ENCODE results near the gene PIGZ. TPM values are rescaled to one million over a fixed set of nuclear protein-coding genes. Genes with fewer than 3 reads are reported as not detected.

Gene PIGZ
- total RNA-seq, 2 donors from 2014 or later, result 0.22 to 0.31 TPM

DNA sequence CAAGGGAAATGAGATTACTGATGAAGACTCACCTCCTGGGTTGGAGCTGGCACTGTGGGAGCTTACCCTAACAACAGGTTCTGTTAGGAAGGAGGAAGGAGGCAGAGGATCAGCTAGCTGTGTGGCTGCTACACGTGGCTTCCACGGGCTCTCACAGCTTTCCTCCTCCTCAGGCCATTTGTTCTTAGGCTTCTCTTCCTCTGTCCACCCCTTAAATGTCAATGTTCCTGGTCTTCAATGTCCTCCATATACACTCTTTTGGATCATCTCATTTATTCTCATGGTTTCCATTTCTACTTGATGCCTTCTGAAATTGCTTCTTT lies 5.0 kb downstream of the PIGZ start:
- Mint-ChIP-seq H3K36me3 (ENCODE audit: low read depth) (no peaks in the 10 kb centered on the region), H3K4me1 (peaks cover 3% of the 10 kb centered on the region), H3K27ac (no peak overlapping the region), H3K9me3 (no peaks in the 10 kb centered on the region), H3K4me3 (no peak overlapping the region), H3K27me3 (ENCODE audit: insufficient read depth) (peaks cover 83% of the 10 kb centered on the region)
- Histone ChIP-seq H3K9ac (ENCODE audit: extremely low read depth, low read length, poor library complexity, severe bottlenecking) (no peak overlapping the region), H3K4me3 (ENCODE audit: low read length) (no peak overlapping the region), H3K4me1 (ENCODE audit: control insufficient read depth, insufficient read depth, low read length) (no peaks in the 10 kb centered on the region), H3K36me3 (ENCODE audit: control insufficient read depth, insufficient read depth, low read length) (no peaks in the 10 kb centered on the region), H3K27ac (ENCODE audit: low read depth, low read length) (no peak overlapping the region), H3K9me3 (ENCODE audit: control insufficient read depth, low read length) (no peaks in the 10 kb centered on the region), H3K27me3 (ENCODE audit: control insufficient read depth, insufficient read depth, low read length, poor library complexity, severe bottlenecking) (peaks cover 93% of the 10 kb centered on the region)
- no peak for TF ChIP-seq CTCF (conservative IDR thresholded peaks at IDR 0.05)
- DNase-seq, result no peak
- WGBS, 2 experiments (ENCODE audit: insufficient coverage in 1 of 2, insufficient read length in 1 of 2), result 60 to 70% methylated on average over 2 of the region's 2 CpGs

DNA sequence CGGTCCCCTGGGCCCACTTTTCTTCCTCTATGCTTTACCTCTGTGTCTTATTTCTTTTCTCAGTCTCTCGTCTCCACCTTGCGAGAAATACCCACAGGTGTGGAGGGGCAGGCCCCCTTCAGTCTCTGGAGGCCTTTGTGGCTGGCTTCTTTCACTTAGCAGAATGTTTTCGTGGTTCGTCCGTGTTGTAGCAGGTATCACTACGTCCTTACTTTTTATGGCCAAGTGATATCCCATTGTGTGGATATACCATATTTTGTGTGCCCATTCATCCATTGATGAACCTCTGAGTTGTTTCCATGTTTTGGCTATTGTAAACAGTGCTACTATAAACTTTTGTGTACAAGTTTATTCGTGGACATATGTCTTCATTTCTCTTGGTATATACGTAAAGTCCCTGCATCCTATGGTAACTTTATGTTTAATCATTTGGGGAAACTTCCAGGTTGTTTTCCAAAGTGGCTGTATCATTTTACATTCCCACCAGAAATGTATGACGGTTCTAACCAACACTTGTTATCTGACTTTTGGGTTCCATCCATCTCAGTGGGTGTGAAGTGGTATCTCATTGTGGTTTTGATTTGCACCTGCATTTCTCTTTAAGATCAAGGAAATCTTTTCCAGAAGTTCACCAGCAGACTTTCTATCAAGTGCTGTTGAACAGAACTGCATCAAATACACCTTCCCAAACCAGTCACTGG lies 5.6 kb downstream of the PIGZ start:
- Histone ChIP-seq H3K9me3 (ENCODE audit: control insufficient read depth, low read length) (no peaks in the 10 kb centered on the region), H3K4me3 (ENCODE audit: low read length) (no peak overlapping the region), H3K36me3 (ENCODE audit: control insufficient read depth, insufficient read depth, low read length) (no peaks in the 10 kb centered on the region), H3K9ac (ENCODE audit: extremely low read depth, low read length, poor library complexity, severe bottlenecking) (no peak overlapping the region), H3K27ac (ENCODE audit: low read depth, low read length) (no peak overlapping the region), H3K27me3 (ENCODE audit: control insufficient read depth, insufficient read depth, low read length, poor library complexity, severe bottlenecking) (peaks cover 91% of the 10 kb centered on the region), H3K4me1 (ENCODE audit: control insufficient read depth, insufficient read depth, low read length) (no peaks in the 10 kb centered on the region)
- H3K36me3 Mint-ChIP-seq (ENCODE audit: low read depth), result no peaks in the 10 kb centered on the region
- peaks cover 79% of the 10 kb centered on the region for H3K27me3 Mint-ChIP-seq (ENCODE audit: insufficient read depth)
- no peak for TF ChIP-seq CTCF (conservative IDR thresholded peaks at IDR 0.05)
- DNase-seq, result no peak
- peaks cover 3% of the 10 kb centered on the region for H3K4me1 Mint-ChIP-seq
- WGBS, 2 experiments (ENCODE audit: insufficient coverage in 1 of 2, insufficient read length in 1 of 2), result 88 to 92% methylated on average over 8 to 10 of the region's 10 CpGs
- H3K9me3 Mint-ChIP-seq, result no peaks in the 10 kb centered on the region
- no peak overlapping the region for H3K4me3 Mint-ChIP-seq
- no peak overlapping the region for H3K27ac Mint-ChIP-seq

DNA sequence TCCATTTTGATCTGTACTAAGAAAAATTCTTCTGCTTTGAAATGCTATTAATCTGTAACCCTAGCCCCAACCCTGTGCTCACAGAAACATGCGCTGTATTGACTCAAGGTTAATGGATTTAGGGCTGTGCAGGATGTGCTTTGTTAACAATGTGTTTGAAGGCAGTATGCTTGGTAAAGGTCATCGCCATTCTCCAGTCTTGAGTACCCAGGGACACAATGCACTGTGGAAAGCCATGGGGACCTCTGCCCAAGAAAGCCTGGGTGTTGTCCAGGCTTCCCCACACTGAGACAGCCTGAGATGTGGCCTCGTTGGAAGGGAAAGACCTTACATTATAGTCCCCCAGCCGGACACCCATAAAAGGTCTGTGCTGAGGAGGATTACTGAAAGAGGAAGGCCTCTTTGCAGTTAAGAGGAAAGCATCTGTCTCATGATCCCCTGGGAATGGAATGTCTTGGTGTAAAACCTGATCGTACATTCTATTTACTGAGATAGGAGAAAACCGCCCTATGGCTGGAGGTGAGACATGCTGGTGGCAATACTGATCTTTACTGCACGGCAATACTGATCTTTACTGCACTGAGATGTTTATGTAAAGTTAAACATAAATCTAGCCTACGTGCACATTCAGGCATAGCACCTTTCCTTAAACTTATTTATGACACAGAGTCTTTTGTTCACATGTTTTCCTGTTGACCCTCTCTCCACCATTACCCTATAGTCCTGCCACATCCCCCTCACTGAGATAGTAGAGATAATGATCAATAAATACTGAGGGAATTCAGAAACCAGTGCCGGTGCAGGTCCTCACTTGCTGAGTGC lies 6.3 kb downstream of the PIGZ start:
- H3K27ac Mint-ChIP-seq, result no peak overlapping the region
- no peaks in the 10 kb centered on the region for H3K4me1 ChIP-seq (ENCODE audit: control insufficient read depth, insufficient read depth, low read length)
- peaks cover 71% of the 10 kb centered on the region for H3K27me3 Mint-ChIP-seq (ENCODE audit: insufficient read depth)
- H3K9me3 ChIP-seq (ENCODE audit: control insufficient read depth, low read length), result no peaks in the 10 kb centered on the region
- no peak for DNase-seq
- H3K27me3 ChIP-seq (ENCODE audit: control insufficient read depth, insufficient read depth, low read length, poor library complexity, severe bottlenecking), result peaks cover 84% of the 10 kb centered on the region
- no peak for TF ChIP-seq CTCF (conservative IDR thresholded peaks at IDR 0.05)
- WGBS, 2 experiments (ENCODE audit: insufficient coverage in 1 of 2, insufficient read length in 1 of 2), result 86 to 90% methylated on average over 8 to 9 of the region's 9 CpGs
- H3K4me1 Mint-ChIP-seq, result peaks cover 3% of the 10 kb centered on the region
- H3K27ac ChIP-seq (ENCODE audit: low read depth, low read length), result no peak overlapping the region
- H3K36me3 ChIP-seq (ENCODE audit: control insufficient read depth, insufficient read depth, low read length), result no peaks in the 10 kb centered on the region
- no peak overlapping the region for H3K4me3 Mint-ChIP-seq
- H3K4me3 ChIP-seq (ENCODE audit: low read length), result no peak overlapping the region
- no peaks in the 10 kb centered on the region for H3K36me3 Mint-ChIP-seq (ENCODE audit: low read depth)
- no peak overlapping the region for H3K9ac ChIP-seq (ENCODE audit: extremely low read depth, low read length, poor library complexity, severe bottlenecking)
- H3K9me3 Mint-ChIP-seq, result no peaks in the 10 kb centered on the region
